ENCODE measurements around the gene DPH1. TPM values are rescaled to one million over a fixed set of nuclear protein-coding genes. Genes with fewer than 3 reads are reported as not detected.
A peak's percentile ranks its signal among the peaks of the same experiment; 100 is the strongest.

The DPH1 gene
- polyA plus RNA-seq, 1 of the 3 experiments (the other 2 are of a cell fraction): 36.2 TPM

DNA sequence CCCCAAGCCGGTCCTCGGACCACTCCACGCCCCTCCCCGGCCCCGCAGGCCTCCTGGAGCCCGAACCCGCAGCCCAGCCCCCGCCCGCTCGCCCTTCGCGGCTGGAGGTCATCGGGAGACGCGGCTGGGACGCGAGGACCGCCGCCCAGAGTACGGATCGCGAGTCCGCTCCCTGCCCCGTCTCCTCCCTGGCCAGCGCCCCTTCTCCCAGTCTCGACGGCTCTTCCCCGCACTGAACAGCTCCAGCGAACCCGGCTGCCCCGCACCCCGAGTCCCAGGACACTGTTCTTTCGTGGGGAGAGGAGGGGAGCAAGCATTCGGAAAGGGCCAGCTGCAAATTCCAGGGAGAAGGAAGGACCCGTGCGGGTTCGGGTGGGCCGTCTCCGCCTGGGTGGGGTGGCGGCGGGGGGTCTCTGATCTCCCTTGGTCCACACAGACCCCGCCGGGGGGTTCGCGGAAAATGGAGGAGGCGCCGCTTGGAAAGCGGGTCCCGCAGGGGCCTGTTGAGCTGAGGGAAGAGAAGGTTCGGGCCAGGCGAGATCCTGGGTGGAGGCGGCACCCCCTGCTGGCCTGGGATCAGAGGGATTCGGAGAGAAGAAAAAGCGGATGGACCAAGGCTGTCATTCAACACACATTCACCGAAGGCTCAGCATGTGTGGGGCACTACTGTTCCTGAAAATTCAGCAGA lies 4.2 kb upstream of the DPH1 start (continued):
- TF ChIP-seq, protein P1, sequence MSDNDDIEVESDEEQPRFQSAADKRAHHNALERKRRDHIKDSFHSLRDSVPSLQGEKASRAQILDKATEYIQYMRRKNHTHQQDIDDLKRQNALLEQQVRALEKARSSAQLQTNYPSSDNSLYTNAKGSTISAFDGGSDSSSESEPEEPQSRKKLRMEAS (IDR thresholded peaks at IDR 0.05; ENCODE audit: low read depth): no peak
- no peak for TF ChIP-seq RXRA (IDR thresholded peaks at IDR 0.05; ENCODE audit: borderline replicate concordance, low read depth)
- peak; percentile 89 for TF ChIP-seq RAD21 (IDR thresholded peaks at IDR 0.05; ENCODE audit: low read length)
- TF ChIP-seq ELF1 (IDR thresholded peaks at IDR 0.05): no peak

DNA sequence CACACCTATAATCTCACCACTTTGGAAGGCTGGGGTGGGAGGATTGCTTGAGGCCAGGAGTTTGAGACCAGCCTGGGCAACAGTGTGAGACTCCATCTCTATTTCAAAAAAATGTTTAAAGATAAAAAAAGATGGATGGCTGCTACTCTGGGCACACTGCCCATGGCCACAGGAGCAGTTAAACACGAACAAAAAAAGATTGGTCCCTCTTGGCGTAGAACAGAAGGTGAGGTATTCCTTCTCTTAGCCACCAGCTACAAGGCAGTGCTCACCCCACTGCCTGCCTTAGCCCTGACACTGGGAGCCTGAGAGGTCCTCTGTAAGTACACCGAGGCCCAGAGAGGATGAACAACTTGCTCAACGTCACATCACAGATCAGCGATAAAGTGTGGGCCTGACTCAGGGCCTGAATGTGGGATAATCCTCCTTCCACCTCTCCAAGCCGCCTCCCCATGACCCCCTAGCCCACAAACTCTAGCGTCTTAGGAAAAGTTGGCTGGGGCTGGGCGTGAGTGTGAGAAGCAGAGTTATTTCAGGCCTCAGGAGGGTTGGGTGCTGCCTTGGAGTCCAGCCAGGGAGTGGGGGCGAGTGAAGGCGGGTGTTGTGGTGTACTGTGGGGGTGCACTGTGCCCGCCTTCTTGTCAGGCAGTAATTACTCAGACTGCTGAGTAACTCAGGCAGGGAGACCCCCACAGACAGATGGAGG lies 2.3 kb upstream of the DPH1 start:
- no peak overlapping the region for H3K9ac ChIP-seq
- ChIA-PET CTCF (interaction anchor here (0.6 to 8.6 kb wide), 10 partner anchors 8 to 217 kb away, joined by 3 to 197 read pairs (median 16); no protein-coding TSS in a partner anchor), POLR2A (no interaction called here)
- H3K4me3 ChIP-seq (ENCODE audit: low read depth in 2 of 2, low read length in 1 of 2): no peak overlapping the region
- no peak overlapping the region for H3K27ac ChIP-seq (ENCODE audit: low read depth in 2 of 2, low read length in 1 of 2)
- H3K79me2 ChIP-seq (ENCODE audit: insufficient read depth): peaks cover 18% of the 10 kb centered on the region
- no peaks in the 10 kb centered on the region for H3K9me3 ChIP-seq
- H3K9me2 ChIP-seq: no peaks in the 10 kb centered on the region
- H3F3A ChIP-seq (replicated peaks; ENCODE audit: insufficient read depth): no peaks in the 10 kb centered on the region
- no peak for DNase-seq
- peaks cover 24% of the 10 kb centered on the region for H3K27me3 ChIP-seq (ENCODE audit: insufficient read depth)
- WGBS (ENCODE audit: low lambda C conversion rate): 66% methylated on average over 10 of the region's 11 CpGs
- no peaks in the 10 kb centered on the region for H3K36me3 ChIP-seq (replicated peaks in 1 of 2; ENCODE audit: control insufficient read depth in 1 of 2, insufficient read depth in 2 of 2, low read length in 1 of 2)
- no peak overlapping the region for H2AFZ ChIP-seq (ENCODE audit: low read depth)
- H3K4me2 ChIP-seq: no peak overlapping the region
- H4K20me1 ChIP-seq (ENCODE audit: insufficient read depth): no peaks in the 10 kb centered on the region
- TF ChIP-seq TCF12 (IDR thresholded peaks at IDR 0.05) (no peak), TEAD4 (IDR thresholded peaks at IDR 0.05; ENCODE audit: borderline replicate concordance, insufficient read depth) (no peak), RAD21 (IDR thresholded peaks at IDR 0.05; ENCODE audit: low read length) (no peak), ZBTB33 (IDR thresholded peaks at IDR 0.05; ENCODE audit: borderline replicate concordance, low read depth) (no peak), FOSL2 (IDR thresholded peaks at IDR 0.05; ENCODE audit: borderline replicate concordance, low read depth) (no peak), RCOR1 (IDR thresholded peaks at IDR 0.05; ENCODE audit: low read length) (no peak), GABPA (IDR thresholded peaks at IDR 0.05; ENCODE audit: low read depth) (no peak), TAF1 (IDR thresholded peaks at IDR 0.05; ENCODE audit: borderline replicate concordance, low read depth, low read length) (no peak), JUND (IDR thresholded peaks at IDR 0.05) (no peak), ELF1 (IDR thresholded peaks at IDR 0.05) (no peak), EP300 (IDR thresholded peaks at IDR 0.05; ENCODE audit: borderline replicate concordance in 1 of 2, low read depth in 1 of 2, low read length in 1 of 2) (no peak), POLR2AphosphoS5 (IDR thresholded peaks at IDR 0.05; ENCODE audit: low read depth, low read length) (no peak), USF1 (IDR thresholded peaks at IDR 0.05; ENCODE audit: borderline replicate concordance, low read depth) (no peak)
- TF ChIP-seq, protein P2, sequence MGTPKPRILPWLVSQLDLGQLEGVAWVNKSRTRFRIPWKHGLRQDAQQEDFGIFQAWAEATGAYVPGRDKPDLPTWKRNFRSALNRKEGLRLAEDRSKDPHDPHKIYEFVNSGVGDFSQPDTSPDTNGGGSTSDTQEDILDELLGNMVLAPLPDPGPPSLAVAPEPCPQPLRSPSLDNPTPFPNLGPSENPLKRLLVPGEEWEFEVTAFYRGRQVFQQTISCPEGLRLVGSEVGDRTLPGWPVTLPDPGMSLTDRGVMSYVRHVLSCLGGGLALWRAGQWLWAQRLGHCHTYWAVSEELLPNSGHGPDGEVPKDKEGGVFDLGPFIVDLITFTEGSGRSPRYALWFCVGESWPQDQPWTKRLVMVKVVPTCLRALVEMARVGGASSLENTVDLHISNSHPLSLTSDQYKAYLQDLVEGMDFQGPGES (IDR thresholded peaks at IDR 0.05; ENCODE audit: low read depth, low read length): no peak
- TF ChIP-seq, protein P3, sequence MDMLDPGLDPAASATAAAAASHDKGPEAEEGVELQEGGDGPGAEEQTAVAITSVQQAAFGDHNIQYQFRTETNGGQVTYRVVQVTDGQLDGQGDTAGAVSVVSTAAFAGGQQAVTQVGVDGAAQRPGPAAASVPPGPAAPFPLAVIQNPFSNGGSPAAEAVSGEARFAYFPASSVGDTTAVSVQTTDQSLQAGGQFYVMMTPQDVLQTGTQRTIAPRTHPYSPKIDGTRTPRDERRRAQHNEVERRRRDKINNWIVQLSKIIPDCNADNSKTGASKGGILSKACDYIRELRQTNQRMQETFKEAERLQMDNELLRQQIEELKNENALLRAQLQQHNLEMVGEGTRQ (IDR thresholded peaks at IDR 0.05; ENCODE audit: borderline replicate concordance, low read depth, low read length): no peak
- TF ChIP-seq, protein P4, sequence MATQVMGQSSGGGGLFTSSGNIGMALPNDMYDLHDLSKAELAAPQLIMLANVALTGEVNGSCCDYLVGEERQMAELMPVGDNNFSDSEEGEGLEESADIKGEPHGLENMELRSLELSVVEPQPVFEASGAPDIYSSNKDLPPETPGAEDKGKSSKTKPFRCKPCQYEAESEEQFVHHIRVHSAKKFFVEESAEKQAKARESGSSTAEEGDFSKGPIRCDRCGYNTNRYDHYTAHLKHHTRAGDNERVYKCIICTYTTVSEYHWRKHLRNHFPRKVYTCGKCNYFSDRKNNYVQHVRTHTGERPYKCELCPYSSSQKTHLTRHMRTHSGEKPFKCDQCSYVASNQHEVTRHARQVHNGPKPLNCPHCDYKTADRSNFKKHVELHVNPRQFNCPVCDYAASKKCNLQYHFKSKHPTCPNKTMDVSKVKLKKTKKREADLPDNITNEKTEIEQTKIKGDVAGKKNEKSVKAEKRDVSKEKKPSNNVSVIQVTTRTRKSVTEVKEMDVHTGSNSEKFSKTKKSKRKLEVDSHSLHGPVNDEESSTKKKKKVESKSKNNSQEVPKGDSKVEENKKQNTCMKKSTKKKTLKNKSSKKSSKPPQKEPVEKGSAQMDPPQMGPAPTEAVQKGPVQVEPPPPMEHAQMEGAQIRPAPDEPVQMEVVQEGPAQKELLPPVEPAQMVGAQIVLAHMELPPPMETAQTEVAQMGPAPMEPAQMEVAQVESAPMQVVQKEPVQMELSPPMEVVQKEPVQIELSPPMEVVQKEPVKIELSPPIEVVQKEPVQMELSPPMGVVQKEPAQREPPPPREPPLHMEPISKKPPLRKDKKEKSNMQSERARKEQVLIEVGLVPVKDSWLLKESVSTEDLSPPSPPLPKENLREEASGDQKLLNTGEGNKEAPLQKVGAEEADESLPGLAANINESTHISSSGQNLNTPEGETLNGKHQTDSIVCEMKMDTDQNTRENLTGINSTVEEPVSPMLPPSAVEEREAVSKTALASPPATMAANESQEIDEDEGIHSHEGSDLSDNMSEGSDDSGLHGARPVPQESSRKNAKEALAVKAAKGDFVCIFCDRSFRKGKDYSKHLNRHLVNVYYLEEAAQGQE (IDR thresholded peaks at IDR 0.05; ENCODE audit: low read depth, low read length): no peak
- peaks cover 5 to 16% of the 10 kb centered on the region in 2 experiments; a peak in 2 of 4 replicates for H3K4me1 ChIP-seq (ENCODE audit: control insufficient read depth in 1 of 2, insufficient read depth in 2 of 2, low read depth in 1 of 2, low read length in 1 of 2)

Measured in SK-N-SH (cell line).